Nephron (organoid): Measurements from ENCODE around the gene TOB1.

Experiments
- H3K27ac Mint-ChIP-seq, 3 experiments: 2 replicates each; pipeline ENCODE4 v1.8.0; 2020; ENCODE audit warnings: mixed read lengths in 3 of 3, mild to moderate bottlenecking in 2 of 3, moderate library complexity in 1 of 3
- H3K27me3 Mint-ChIP-seq: 2 replicates; pipeline ENCODE4 v1.8.0; 2021; ENCODE audit warnings: low read depth, mild to moderate bottlenecking, moderate library complexity, mixed read lengths
- H3K36me3 Mint-ChIP-seq: 2 replicates; pipeline ENCODE4 v1.8.0; 2020; ENCODE audit warnings: low read depth, mixed read lengths
- H3K4me1 Mint-ChIP-seq: 2 replicates; pipeline ENCODE4 v1.8.0; 2020; ENCODE audit warnings: mixed read lengths
- H3K4me3 Mint-ChIP-seq, 3 experiments: 2 replicates each; pipeline ENCODE4 v1.8.0; 2020; ENCODE audit warnings: mild to moderate bottlenecking in 3 of 3, mixed read lengths in 3 of 3, moderate library complexity in 2 of 3
- H3K9me3 Mint-ChIP-seq: 2 replicates; pipeline ENCODE4 v1.8.0; 2020; ENCODE audit warnings: mixed read lengths
- TF ChIP-seq, protein P1 (sequence below), 3 experiments: fragments of 200-600 bp; sonication (generic); IDR thresholded peaks; one replicate each; pipeline ENCODE4 v1.5.0; 2021; ENCODE audit warnings: antibody characterized with exemption in 3 of 3; ENCODE audit not compliant: unreplicated experiment in 3 of 3

The TOB1 gene

DNA sequence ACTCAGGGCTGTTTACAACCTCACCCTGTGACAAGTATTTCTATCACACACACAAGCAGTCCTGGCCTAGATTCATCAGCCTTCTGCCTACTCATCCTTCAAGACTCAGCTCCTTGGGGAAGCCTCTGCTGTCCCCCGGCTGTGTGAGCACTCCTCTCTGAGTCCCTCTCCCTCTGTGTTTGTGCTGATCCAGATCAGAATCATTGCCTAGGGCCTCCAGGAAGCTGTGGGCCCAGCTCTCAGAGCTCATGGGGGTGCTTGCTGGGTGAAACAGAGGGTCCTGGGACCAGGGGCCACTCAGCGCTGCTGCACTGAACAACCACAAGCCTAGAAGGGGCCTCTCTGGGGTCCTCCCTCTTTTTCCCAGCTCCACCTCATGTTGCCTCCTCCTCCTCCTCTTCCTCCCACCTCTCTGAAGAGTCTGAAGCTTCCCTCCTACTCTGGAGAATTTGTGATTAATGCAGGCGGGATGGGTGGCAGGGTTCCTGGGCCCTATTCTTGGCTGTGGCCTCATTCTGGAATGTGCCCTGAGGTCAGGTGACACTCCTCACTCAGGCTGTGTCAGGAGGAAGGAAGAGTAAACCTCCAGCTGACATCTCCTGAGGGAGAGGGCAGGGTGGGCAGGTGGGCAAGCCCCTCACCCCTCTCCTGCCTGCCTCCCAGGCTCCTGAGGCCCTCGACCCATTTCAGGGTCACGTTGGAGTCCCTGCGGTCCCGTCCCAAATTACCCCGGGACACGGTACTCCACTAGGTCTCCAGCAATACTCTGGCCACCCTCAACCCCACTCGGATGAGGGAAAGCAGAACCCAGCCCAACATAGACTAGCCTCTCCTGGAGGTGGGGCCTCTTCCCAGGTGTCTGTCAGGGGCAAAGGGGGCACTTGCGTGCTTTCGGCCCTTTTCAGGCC is 20.7 kb downstream of the TOB1 start:
- Mint-ChIP-seq H3K27ac (peak overlapping the region; percentile 72 to 85 (median 78)), H3K27me3 (peaks cover 4% of the 10 kb centered on the region), H3K4me3 (peak overlapping the region in 1 of 3 experiments; percentile 45), H3K4me1 (peaks cover 21% of the 10 kb centered on the region), H3K36me3 (no peaks in the 10 kb centered on the region), H3K9me3 (no peaks in the 10 kb centered on the region)
- TF ChIP-seq, protein P1, sequence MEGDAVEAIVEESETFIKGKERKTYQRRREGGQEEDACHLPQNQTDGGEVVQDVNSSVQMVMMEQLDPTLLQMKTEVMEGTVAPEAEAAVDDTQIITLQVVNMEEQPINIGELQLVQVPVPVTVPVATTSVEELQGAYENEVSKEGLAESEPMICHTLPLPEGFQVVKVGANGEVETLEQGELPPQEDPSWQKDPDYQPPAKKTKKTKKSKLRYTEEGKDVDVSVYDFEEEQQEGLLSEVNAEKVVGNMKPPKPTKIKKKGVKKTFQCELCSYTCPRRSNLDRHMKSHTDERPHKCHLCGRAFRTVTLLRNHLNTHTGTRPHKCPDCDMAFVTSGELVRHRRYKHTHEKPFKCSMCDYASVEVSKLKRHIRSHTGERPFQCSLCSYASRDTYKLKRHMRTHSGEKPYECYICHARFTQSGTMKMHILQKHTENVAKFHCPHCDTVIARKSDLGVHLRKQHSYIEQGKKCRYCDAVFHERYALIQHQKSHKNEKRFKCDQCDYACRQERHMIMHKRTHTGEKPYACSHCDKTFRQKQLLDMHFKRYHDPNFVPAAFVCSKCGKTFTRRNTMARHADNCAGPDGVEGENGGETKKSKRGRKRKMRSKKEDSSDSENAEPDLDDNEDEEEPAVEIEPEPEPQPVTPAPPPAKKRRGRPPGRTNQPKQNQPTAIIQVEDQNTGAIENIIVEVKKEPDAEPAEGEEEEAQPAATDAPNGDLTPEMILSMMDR (IDR thresholded peaks at IDR 0.05; ENCODE audit: unreplicated experiment in 3 of 3) = no peak

DNA sequence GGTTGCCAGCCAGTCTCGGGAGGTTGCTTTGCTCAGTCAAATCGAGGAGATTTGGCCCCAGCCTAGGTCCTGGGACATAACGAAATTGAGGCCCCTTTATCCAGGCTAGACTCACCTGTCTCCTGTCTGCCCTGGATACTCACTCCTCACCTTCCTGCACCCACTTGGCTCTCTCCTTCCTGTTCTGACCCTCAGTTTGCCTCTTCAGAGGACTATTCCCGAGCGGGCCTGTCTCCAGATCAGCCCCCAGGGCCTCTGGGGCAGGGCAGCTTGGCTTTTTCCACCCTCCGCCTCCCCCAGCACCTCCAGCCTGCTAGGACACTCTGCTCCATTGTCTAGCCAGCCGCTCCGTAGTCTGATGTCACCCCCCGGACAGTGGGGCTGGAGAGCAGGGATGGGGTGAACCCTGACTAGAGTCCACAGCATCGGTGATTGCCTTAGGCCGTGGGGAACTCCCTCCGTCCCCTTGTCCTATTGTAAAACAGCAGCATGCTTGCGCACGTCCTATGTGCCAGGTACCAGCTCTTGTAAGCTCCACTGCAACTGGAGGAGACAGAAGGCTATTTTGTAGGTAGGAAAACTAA is 21.9 kb downstream of the TOB1 start:
- H3K27me3 Mint-ChIP-seq = peaks cover 4% of the 10 kb centered on the region
- peaks cover 21% of the 10 kb centered on the region for H3K4me1 Mint-ChIP-seq
- H3K4me3 Mint-ChIP-seq = no peak overlapping the region
- no peaks in the 10 kb centered on the region for H3K9me3 Mint-ChIP-seq
- H3K36me3 Mint-ChIP-seq = no peaks in the 10 kb centered on the region
- peak overlapping the region in 1 of 3 experiments; percentile 21 for H3K27ac Mint-ChIP-seq
- TF ChIP-seq, protein P1 (IDR thresholded peaks at IDR 0.05; ENCODE audit: unreplicated experiment in 3 of 3) = no peak

DNA sequence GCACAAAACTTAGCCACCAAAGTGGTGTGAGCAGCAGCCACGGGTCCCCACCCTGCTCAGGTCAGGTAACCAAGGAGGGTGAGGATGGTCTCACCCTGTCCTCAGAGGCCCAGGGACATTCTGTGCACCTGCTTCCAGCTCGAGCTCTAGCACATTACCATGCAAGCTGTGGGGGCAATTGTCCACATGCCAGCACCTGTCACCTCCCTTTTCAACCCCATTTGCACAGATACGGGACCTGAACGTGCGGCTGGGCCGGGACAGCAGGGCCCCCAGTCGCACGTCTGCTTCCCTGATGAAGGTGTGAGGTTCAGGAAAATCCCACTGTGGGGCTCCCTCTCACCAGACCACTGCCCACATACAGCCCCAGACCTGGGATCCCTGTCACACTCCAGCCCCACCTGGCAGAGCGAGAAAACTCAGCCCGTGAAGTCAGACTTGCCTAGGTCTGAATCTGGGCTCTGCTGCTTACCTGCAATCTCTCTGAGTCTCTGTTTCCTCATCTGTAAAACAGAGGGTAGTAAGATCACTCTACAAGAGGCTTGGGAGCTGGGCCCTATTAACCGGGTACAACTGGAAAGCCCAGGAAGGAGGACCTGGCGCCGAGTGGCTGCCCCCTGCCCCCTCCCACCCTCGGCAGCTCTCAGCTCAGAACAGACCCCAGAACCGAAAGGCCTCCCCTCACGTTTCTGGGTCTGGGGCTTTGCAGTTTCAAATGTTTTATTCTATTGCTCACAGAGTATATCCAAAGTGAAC is 22.8 kb downstream of the TOB1 start:
- Mint-ChIP-seq H3K4me3 (no peak overlapping the region), H3K27me3 (peaks cover 10% of the 10 kb centered on the region), H3K27ac (no peak overlapping the region), H3K9me3 (no peaks in the 10 kb centered on the region), H3K36me3 (no peaks in the 10 kb centered on the region), H3K4me1 (peaks cover 21% of the 10 kb centered on the region)
- TF ChIP-seq, protein P1 (IDR thresholded peaks at IDR 0.05; ENCODE audit: unreplicated experiment in 3 of 3) = no peak

DNA sequence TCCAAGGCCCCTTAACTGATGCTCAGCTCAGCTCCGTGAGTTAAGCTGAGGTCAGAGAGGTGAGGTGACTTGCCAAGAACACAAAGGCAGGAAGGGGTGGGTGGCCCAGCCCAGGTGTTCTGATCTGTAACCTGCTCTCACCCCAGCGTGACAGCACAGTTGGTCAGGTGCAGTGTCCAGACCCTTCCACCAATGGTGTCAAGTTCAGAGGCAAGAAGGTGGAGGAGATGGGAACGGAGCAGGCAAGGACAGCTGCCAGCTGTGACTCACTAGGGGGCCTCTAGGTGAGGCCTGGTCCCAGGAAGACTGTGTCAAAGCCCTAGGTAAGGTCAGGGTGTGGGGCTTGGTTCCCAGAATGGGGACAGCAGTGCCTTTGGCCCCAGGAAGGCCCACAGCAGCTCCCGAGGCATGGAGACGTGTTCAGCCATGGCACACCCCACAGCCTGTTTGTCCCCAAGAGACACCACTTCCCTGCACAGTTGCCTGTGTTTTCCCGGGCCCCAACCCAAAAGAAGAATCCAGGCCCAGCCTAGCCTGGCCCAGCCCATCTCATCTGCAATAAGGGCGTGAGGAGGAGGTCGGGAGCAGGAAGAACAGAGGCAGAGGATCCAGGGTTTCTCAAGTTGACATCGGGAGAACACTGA is 23.5 kb downstream of the TOB1 start:
- no peaks in the 10 kb centered on the region for H3K36me3 Mint-ChIP-seq

DNA sequence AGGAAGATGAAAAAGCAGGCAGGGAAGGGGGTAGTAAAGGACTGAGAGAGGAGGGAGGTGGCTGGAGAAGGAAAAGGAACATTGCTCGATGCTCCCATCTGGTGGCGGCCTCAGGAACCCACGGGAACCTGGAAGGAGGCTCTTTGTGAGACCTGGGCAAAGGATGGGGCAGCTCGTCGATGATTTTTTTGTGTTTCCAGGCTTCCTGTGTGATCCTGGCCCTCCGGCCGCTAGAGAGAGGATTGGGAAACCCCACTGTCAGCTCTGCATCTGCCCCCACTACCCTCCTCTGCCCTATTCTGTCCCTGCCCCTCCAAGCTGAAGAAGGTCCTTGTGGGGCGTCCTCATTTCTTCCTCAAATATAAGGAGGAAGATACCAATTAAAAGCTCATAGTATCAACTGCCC is 24.2 kb downstream of the TOB1 start:
- H3K4me3 Mint-ChIP-seq = no peak overlapping the region
- no peaks in the 10 kb centered on the region for H3K36me3 Mint-ChIP-seq
- peaks cover 14% of the 10 kb centered on the region for H3K4me1 Mint-ChIP-seq
- H3K9me3 Mint-ChIP-seq = no peaks in the 10 kb centered on the region
- H3K27ac Mint-ChIP-seq = peak overlapping the region; percentile 48 to 89 (median 80)
- TF ChIP-seq, protein P1 (IDR thresholded peaks at IDR 0.05; ENCODE audit: unreplicated experiment in 3 of 3) = peak; percentile 79 to 83 (median 80)
- peaks cover 10% of the 10 kb centered on the region for H3K27me3 Mint-ChIP-seq

More for the DNA sequence above, 23.5 kb downstream of the TOB1 start:
- H3K4me1 Mint-ChIP-seq = peaks cover 17% of the 10 kb centered on the region
- peaks cover 10% of the 10 kb centered on the region for H3K27me3 Mint-ChIP-seq
- no peak overlapping the region for H3K4me3 Mint-ChIP-seq
- H3K9me3 Mint-ChIP-seq = no peaks in the 10 kb centered on the region
- TF ChIP-seq, protein P1 (IDR thresholded peaks at IDR 0.05; ENCODE audit: unreplicated experiment in 3 of 3) = no peak
- H3K27ac Mint-ChIP-seq = no peak overlapping the region
